Measurements from ENCODE around the gene SETBP1.
"Not testable (repeated sequence)": the region's sequence is repeated elsewhere in the genome, so short reads cannot be mapped to it uniquely, and the experiment has no call there.

The SETBP1 gene

GRCh38 chr18:44719519-44720060 is 38.9 kb downstream of the SETBP1 start:
- no peaks in the 10 kb centered on the region for H3K9me3 ChIP-seq (replicated peaks in 1 of 2; ENCODE audit: control insufficient read depth in 2 of 2, insufficient read depth in 1 of 2, low read depth in 1 of 2, low read length in 2 of 2)
- no peak overlapping the region for H4K8ac ChIP-seq (ENCODE audit: low read depth, low read length)
- H2BK12ac ChIP-seq (ENCODE audit: low read length) = no peak overlapping the region
- no peak overlapping the region for H3K4me3 ChIP-seq (ENCODE audit: low read length in 2 of 2)
- no CpG with 5 or more reads among the region's 3 CpGs for WGBS, 2 donors (ENCODE audit: extremely low coverage in 2 of 2, insufficient read length in 2 of 2, insufficient replicate concordance in 1 of 2)
- H3K18ac ChIP-seq (ENCODE audit: low read length) = no peak overlapping the region
- no peaks in the 10 kb centered on the region for H3K27me3 ChIP-seq (ENCODE audit: control insufficient read depth in 3 of 3, insufficient read depth in 3 of 3, low read depth in 1 of 3, low read length in 3 of 3)
- peaks cover 0 to 23% of the 10 kb centered on the region in 2 donors for H3K36me3 ChIP-seq (replicated peaks in 1 of 2; ENCODE audit: control insufficient read depth in 2 of 2, insufficient read depth in 2 of 2, low read length in 2 of 2)
- H2BK120ac ChIP-seq (ENCODE audit: low read depth, low read length) = no peak overlapping the region
- H4K91ac ChIP-seq (ENCODE audit: low read depth, low read length, poor library complexity) = no peak overlapping the region
- no peak overlapping the region for H2AK5ac ChIP-seq (ENCODE audit: low read depth, low read length)
- H2BK15ac ChIP-seq (ENCODE audit: low read length) = no peak overlapping the region
- peaks cover 32 to 35% of the 10 kb centered on the region in 2 donors for H3K4me1 ChIP-seq (ENCODE audit: control insufficient read depth in 2 of 2, insufficient read depth in 1 of 2, low read depth in 1 of 2, low read length in 2 of 2)
- no peaks in the 10 kb centered on the region for H3K79me1 ChIP-seq (ENCODE audit: low read depth, low read length)
- H2BK5ac ChIP-seq (ENCODE audit: low read length) = no peak overlapping the region
- no peak overlapping the region for H3K4me2 ChIP-seq (ENCODE audit: insufficient read depth, low read length, poor library complexity, severe bottlenecking)
- no peak overlapping the region for H3K27ac ChIP-seq (replicated peaks; ENCODE audit: low read length)
- H3K9ac ChIP-seq (ENCODE audit: low read depth, low read length, poor library complexity) = no peak overlapping the region
- DNase-seq (ENCODE audit: low spot score) = no peak
- H2AFZ ChIP-seq (ENCODE audit: low read length) = no peak overlapping the region
- no peak overlapping the region for H3K4ac ChIP-seq (ENCODE audit: low read length)
- no peak overlapping the region for H3K23ac ChIP-seq (ENCODE audit: low read depth, low read length, poor library complexity)
- H3K14ac ChIP-seq (ENCODE audit: low read length) = no peak overlapping the region

- H2AFZ ChIP-seq (ENCODE audit: low read length); H4K91ac ChIP-seq (ENCODE audit: low read depth, low read length, poor library complexity); H2BK15ac ChIP-seq (ENCODE audit: low read length); H2BK5ac ChIP-seq (ENCODE audit: low read length); H3K4ac ChIP-seq (ENCODE audit: low read length); H3K18ac ChIP-seq (ENCODE audit: low read length); H3K4me3 ChIP-seq (ENCODE audit: low read length in 2 of 2); H3K23ac ChIP-seq (ENCODE audit: low read depth, low read length, poor library complexity); DNase-seq (ENCODE audit: low spot score); H4K8ac ChIP-seq (ENCODE audit: low read depth, low read length); H3K79me1 ChIP-seq (ENCODE audit: low read depth, low read length); H3K27me3 ChIP-seq (ENCODE audit: control insufficient read depth in 3 of 3, insufficient read depth in 3 of 3, low read depth in 1 of 3, low read length in 3 of 3); H3K14ac ChIP-seq (ENCODE audit: low read length); H3K9me3 ChIP-seq (replicated peaks in 1 of 2; ENCODE audit: control insufficient read depth in 2 of 2, insufficient read depth in 1 of 2, low read depth in 1 of 2, low read length in 2 of 2); H2BK120ac ChIP-seq (ENCODE audit: low read depth, low read length); H3K4me2 ChIP-seq (ENCODE audit: insufficient read depth, low read length, poor library complexity, severe bottlenecking); H3K9ac ChIP-seq (ENCODE audit: low read depth, low read length, poor library complexity); H3K27ac ChIP-seq (replicated peaks; ENCODE audit: low read length); H2BK12ac ChIP-seq (ENCODE audit: low read length); H2AK5ac ChIP-seq (ENCODE audit: low read depth, low read length): not testable (repeated sequence)
- Histone ChIP-seq H3K4me1 (ENCODE audit: control insufficient read depth in 2 of 2, insufficient read depth in 1 of 2, low read depth in 1 of 2, low read length in 2 of 2) (peaks cover 25 to 38% of the 10 kb centered on the region in 2 donors), H3K36me3 (replicated peaks in 1 of 2; ENCODE audit: control insufficient read depth in 2 of 2, insufficient read depth in 2 of 2, low read length in 2 of 2) (peaks cover 0 to 22% of the 10 kb centered on the region in 2 donors)
- no CpG with 5 or more reads among the region's 3 CpGs for WGBS, 2 donors (ENCODE audit: extremely low coverage in 2 of 2, insufficient read length in 2 of 2, insufficient replicate concordance in 1 of 2)
These were observed 41.1 kb downstream of the SETBP1 start for GRCh38 chr18:44721748-44722147.

- no peak overlapping the region for H4K8ac ChIP-seq (ENCODE audit: low read depth, low read length)
- no peak overlapping the region for H3K18ac ChIP-seq (ENCODE audit: low read length)
- no peak overlapping the region for H3K4ac ChIP-seq (ENCODE audit: low read length)
- no peak overlapping the region for H2BK120ac ChIP-seq (ENCODE audit: low read depth, low read length)
- no peak overlapping the region for H3K23ac ChIP-seq (ENCODE audit: low read depth, low read length, poor library complexity)
- no peak overlapping the region for H3K4me2 ChIP-seq (ENCODE audit: insufficient read depth, low read length, poor library complexity, severe bottlenecking)
- no peaks in the 10 kb centered on the region for H3K79me1 ChIP-seq (ENCODE audit: low read depth, low read length)
- H3K9ac ChIP-seq (ENCODE audit: low read depth, low read length, poor library complexity) = no peak overlapping the region
- H2BK5ac ChIP-seq (ENCODE audit: low read length) = no peak overlapping the region
- H3K36me3 ChIP-seq (replicated peaks in 1 of 2; ENCODE audit: control insufficient read depth in 2 of 2, insufficient read depth in 2 of 2, low read length in 2 of 2) = peaks cover 0 to 11% of the 10 kb centered on the region in 2 donors
- no peak overlapping the region for H3K14ac ChIP-seq (ENCODE audit: low read length)
- no peak overlapping the region for H2BK12ac ChIP-seq (ENCODE audit: low read length)
- no peaks in the 10 kb centered on the region for H3K27me3 ChIP-seq (ENCODE audit: control insufficient read depth in 3 of 3, insufficient read depth in 3 of 3, low read depth in 1 of 3, low read length in 3 of 3)
- no peak overlapping the region for H3K27ac ChIP-seq (replicated peaks; ENCODE audit: low read length)
- no peak overlapping the region for H4K91ac ChIP-seq (ENCODE audit: low read depth, low read length, poor library complexity)
- no peak overlapping the region for H2AK5ac ChIP-seq (ENCODE audit: low read depth, low read length)
- no peak overlapping the region for H2BK15ac ChIP-seq (ENCODE audit: low read length)
- no CpG with 5 or more reads among the region's 6 CpGs for WGBS, 2 donors (ENCODE audit: extremely low coverage in 2 of 2, insufficient read length in 2 of 2, insufficient replicate concordance in 1 of 2)
- no peak overlapping the region for H3K4me3 ChIP-seq (ENCODE audit: low read length in 2 of 2)
- peaks cover 24 to 43% of the 10 kb centered on the region in 2 donors for H3K4me1 ChIP-seq (ENCODE audit: control insufficient read depth in 2 of 2, insufficient read depth in 1 of 2, low read depth in 1 of 2, low read length in 2 of 2)
- no peaks in the 10 kb centered on the region for H3K9me3 ChIP-seq (replicated peaks in 1 of 2; ENCODE audit: control insufficient read depth in 2 of 2, insufficient read depth in 1 of 2, low read depth in 1 of 2, low read length in 2 of 2)
- no peak for DNase-seq (ENCODE audit: low spot score)
- H2AFZ ChIP-seq (ENCODE audit: low read length) = peak overlapping the region; percentile 21
These were observed 42.7 kb downstream of the SETBP1 start for GRCh38 chr18:44723411-44723810.

GRCh38 chr18:44724105-44724778 is 43.6 kb downstream of the SETBP1 start:
- Histone ChIP-seq H2AFZ (ENCODE audit: low read length) (peak overlapping the region; percentile 20), H4K8ac (ENCODE audit: low read depth, low read length) (no peak overlapping the region), H2BK120ac (ENCODE audit: low read depth, low read length) (no peak overlapping the region), H3K23ac (ENCODE audit: low read depth, low read length, poor library complexity) (no peak overlapping the region), H3K27me3 (ENCODE audit: control insufficient read depth in 3 of 3, insufficient read depth in 3 of 3, low read depth in 1 of 3, low read length in 3 of 3) (no peaks in the 10 kb centered on the region), H3K4me1 (ENCODE audit: control insufficient read depth in 2 of 2, insufficient read depth in 1 of 2, low read depth in 1 of 2, low read length in 2 of 2) (peaks cover 24 to 43% of the 10 kb centered on the region in 2 donors), H2BK15ac (ENCODE audit: low read length) (no peak overlapping the region), H2BK5ac (ENCODE audit: low read length) (no peak overlapping the region), H2AK5ac (ENCODE audit: low read depth, low read length) (no peak overlapping the region), H3K79me1 (ENCODE audit: low read depth, low read length) (no peaks in the 10 kb centered on the region), H3K36me3 (replicated peaks in 1 of 2; ENCODE audit: control insufficient read depth in 2 of 2, insufficient read depth in 2 of 2, low read length in 2 of 2) (peaks cover 0 to 11% of the 10 kb centered on the region in 2 donors), H3K4me2 (ENCODE audit: insufficient read depth, low read length, poor library complexity, severe bottlenecking) (no peak overlapping the region), H2BK12ac (ENCODE audit: low read length) (no peak overlapping the region), H3K18ac (ENCODE audit: low read length) (no peak overlapping the region), H3K14ac (ENCODE audit: low read length) (no peak overlapping the region), H3K4ac (ENCODE audit: low read length) (no peak overlapping the region), H3K9ac (ENCODE audit: low read depth, low read length, poor library complexity) (no peak overlapping the region), H3K9me3 (replicated peaks in 1 of 2; ENCODE audit: control insufficient read depth in 2 of 2, insufficient read depth in 1 of 2, low read depth in 1 of 2, low read length in 2 of 2) (peaks cover 0 to 2% of the 10 kb centered on the region in 2 donors), H3K27ac (replicated peaks; ENCODE audit: low read length) (peak overlapping the region; percentile 1), H4K91ac (ENCODE audit: low read depth, low read length, poor library complexity) (no peak overlapping the region), H3K4me3 (ENCODE audit: low read length in 2 of 2) (no peak overlapping the region)
- no CpG with 5 or more reads among the region's 1 CpG for WGBS, 2 donors (ENCODE audit: extremely low coverage in 2 of 2, insufficient read length in 2 of 2, insufficient replicate concordance in 1 of 2)
- DNase-seq (ENCODE audit: low spot score) = no peak

Data from neuronal stem cell (in vitro differentiated cells).